Kidney epithelial cell (primary cell): ENCODE data around the gene TBL1X. TPM values are rescaled to one million over a fixed set of nuclear protein-coding genes. Genes with fewer than 3 reads are reported as not detected.

Experiments
- DNase-seq: peaks from one replicate; pipeline ENCODE4 v3.0.0-alpha.2; 2010; ENCODE audit warnings: low read depth
- H3K27me3 ChIP-seq: 2 replicates; pipeline ENCODE4 v1.6.0; 2011; ENCODE audit warnings: low read length; ENCODE audit not compliant: control insufficient read depth, insufficient read depth
- H3K36me3 ChIP-seq: 2 replicates; pipeline ENCODE4 v1.5.1; 2011; ENCODE audit warnings: low read length; ENCODE audit not compliant: control insufficient read depth, insufficient read depth
- H3K4me3 ChIP-seq: 2 replicates; pipeline ENCODE4 v1.5.1; 2011; ENCODE audit warnings: low read depth, mild to moderate bottlenecking, control low read depth, low read length
- total RNA-seq: library from RNA; depleted of rRNA; stranded (reverse); fragments of >200 nt; gene quantifications from 2 replicates; pipeline ENCODE4 v1.2.3, GENCODE V29; 2015
- TF ChIP-seq, protein P1 (sequence below): IDR thresholded peaks from 2 replicates; pipeline ENCODE4 v1.5.1; 2011; ENCODE audit warnings: mild to moderate bottlenecking, moderate library complexity, low read length, control low read depth, inconsistent platforms; ENCODE audit not compliant: insufficient read depth, poor library complexity, severe bottlenecking

Gene TBL1X
- total RNA-seq, 1 donor from 2014 or later, result 25.9 TPM

DNA sequence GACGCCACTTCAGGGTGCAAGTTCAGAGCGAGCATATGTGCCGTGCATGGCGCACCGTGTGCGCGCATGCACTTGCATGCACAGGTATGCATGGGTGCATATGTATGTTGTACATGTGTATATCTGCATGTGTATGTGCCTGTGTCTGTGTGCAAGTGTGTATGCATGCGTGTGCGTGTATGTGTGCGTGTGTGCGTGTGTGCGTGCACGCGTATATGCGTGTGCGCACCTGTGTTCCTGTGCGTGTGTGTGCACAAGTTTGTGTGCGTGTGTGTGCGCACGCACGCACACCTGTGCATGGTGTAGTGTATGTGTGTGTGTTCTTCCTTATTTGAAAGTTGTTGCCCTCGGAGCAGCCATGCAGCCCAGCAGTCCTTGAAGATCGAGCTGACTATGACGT lies 224.0 kb downstream of the TBL1X start:
- H3K27me3 ChIP-seq, result no peaks in the 10 kb centered on the region
- no peak for DNase-seq
- no peaks in the 10 kb centered on the region for H3K36me3 ChIP-seq
- H3K4me3 ChIP-seq, result no peak overlapping the region
- TF ChIP-seq, protein P1, sequence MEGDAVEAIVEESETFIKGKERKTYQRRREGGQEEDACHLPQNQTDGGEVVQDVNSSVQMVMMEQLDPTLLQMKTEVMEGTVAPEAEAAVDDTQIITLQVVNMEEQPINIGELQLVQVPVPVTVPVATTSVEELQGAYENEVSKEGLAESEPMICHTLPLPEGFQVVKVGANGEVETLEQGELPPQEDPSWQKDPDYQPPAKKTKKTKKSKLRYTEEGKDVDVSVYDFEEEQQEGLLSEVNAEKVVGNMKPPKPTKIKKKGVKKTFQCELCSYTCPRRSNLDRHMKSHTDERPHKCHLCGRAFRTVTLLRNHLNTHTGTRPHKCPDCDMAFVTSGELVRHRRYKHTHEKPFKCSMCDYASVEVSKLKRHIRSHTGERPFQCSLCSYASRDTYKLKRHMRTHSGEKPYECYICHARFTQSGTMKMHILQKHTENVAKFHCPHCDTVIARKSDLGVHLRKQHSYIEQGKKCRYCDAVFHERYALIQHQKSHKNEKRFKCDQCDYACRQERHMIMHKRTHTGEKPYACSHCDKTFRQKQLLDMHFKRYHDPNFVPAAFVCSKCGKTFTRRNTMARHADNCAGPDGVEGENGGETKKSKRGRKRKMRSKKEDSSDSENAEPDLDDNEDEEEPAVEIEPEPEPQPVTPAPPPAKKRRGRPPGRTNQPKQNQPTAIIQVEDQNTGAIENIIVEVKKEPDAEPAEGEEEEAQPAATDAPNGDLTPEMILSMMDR, result no peak

DNA sequence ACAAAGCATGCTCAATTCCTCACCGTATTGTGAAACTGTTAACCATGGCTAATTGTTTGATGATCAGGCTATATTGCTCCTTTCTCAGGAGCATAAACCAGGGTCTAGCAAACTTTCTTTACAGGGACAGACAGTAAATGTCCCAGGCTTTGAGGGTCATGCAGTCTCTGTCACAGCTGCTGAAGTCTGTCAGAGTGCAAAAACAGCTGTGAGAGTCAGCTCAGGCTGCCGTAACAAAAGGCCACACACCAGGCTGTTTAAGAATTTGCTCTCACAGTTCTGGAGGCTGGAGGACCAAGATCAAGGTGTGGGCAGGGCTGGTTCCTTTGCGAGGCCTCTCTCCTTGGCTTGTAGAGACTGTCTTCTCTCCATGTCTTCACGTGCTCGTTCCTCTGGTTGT lies 225.2 kb downstream of the TBL1X start:
- no peak for DNase-seq
- H3K27me3 ChIP-seq, result no peaks in the 10 kb centered on the region

DNA sequence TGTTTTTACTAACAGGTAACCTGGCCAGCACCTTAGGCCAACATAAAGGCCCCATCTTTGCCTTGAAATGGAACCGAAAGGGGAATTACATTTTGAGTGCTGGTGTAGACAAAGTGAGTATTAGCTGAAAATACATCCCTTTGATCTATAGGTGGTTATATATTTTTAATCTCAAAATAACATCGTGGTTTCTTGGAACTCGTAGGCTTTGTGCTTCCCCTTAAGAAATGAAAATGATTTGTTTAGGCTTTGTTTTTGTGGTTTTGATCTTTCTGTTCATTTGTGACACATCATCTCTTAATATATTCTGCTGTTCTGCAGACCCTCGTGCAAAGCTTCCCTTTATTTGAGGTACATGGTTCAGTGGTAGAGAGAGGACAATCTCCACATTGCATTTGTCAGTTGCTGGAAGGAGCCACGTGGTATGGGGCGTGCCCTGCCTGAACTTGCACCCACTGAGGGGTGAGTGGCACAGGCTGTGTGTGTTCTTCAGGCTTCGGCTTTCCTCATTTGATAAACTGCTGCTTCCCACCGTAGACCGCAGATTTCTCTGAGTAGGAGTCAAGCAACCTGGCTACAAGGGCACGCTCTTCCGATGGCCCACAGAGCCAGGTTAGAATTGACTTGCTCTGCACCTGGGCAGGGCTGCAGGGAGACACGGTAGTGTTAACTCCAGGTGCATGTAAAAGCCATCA lies 228.6 kb downstream of the TBL1X start:
- DNase-seq, result no peak
- Histone ChIP-seq H3K27me3 (no peaks in the 10 kb centered on the region), H3K36me3 (no peaks in the 10 kb centered on the region), H3K4me3 (no peak overlapping the region)
- TF ChIP-seq, protein P1, result no peak

More for the DNA sequence above, 225.2 kb downstream of the TBL1X start:
- Histone ChIP-seq H3K36me3 (no peaks in the 10 kb centered on the region), H3K4me3 (no peak overlapping the region)
- TF ChIP-seq, protein P1, result no peak

DNA sequence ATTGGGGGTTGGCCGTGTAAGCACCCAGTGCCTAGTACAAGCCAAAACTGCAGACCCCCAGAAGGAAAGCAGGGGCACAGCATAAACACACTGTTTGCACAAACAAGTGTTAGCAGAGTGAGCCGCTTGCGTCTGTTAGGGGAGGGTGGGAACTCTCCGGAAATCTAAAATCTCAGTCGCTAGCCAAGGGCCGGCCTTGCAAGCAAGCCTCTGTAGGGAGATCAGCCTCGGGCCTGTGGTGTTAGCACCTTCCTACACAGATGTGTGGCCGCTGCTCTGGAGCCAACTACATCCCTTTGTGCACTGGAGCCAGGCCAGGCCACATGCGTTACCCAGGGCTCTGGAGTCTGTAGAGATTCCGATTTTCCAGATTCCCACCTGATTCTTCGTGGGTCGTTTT lies 233.7 kb downstream of the TBL1X start:
- no peaks in the 10 kb centered on the region for H3K27me3 ChIP-seq
- TF ChIP-seq, protein P1, result no peak
- no peak overlapping the region for H3K4me3 ChIP-seq
- no peaks in the 10 kb centered on the region for H3K36me3 ChIP-seq
- no peak for DNase-seq

DNA sequence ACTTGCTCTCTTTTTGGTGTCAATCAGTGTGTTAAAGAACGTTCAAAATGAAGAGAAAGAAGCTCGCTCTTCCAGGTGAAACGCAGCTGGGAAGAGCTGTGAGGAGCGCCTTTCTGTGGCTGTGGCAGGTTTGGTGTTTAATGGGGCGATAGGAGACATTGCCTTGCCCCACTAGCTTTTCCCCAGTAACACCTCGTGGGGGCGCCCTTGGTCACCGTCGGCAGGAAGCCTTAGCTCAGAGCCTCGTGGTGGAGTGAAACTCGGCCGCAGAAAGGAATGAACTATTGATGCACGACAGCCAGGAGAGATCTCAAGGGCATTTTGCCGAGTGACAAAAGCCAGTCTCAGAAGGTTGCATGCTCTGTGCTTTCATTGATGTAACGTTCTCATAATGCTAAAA lies 235.7 kb downstream of the TBL1X start:
- H3K27me3 ChIP-seq, result no peaks in the 10 kb centered on the region
- no peak for DNase-seq
- no peak overlapping the region for H3K4me3 ChIP-seq
- TF ChIP-seq, protein P1, result peak; percentile 9
- H3K36me3 ChIP-seq, result no peaks in the 10 kb centered on the region

DNA sequence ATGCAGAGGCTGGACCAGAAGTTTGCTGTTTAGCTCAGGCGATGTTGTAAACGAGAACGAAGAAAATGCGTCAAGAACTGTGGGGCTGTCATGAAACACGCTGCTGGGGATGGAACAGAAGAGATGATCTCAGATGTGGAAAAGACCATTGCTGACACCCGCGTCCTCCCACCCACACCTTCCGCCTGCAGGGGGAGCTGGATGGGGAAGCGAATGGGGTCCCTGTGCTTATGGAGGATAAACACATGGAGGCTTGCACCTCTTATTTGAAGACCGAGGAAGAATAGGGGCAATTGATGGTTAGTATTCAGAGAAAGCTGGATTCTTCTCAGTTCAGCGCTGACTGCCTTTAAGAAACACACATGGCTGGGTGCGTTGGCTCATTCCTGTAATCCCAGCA lies 236.9 kb downstream of the TBL1X start:
- no peak for DNase-seq
- no peaks in the 10 kb centered on the region for H3K27me3 ChIP-seq
- TF ChIP-seq, protein P1, result no peak
- no peak overlapping the region for H3K4me3 ChIP-seq
- no peaks in the 10 kb centered on the region for H3K36me3 ChIP-seq
